Activated CD8-positive, alpha-beta memory T cell treated with anti-CD3 and anti-CD28 coated beads for 1 hour (primary cell): ENCODE data around the gene PNLDC1.
A peak's percentile ranks its signal among the peaks of the same experiment; 100 is the strongest.

Experiments
- DNase-seq, 2 donors: peaks; one replicate each; pipeline ENCODE4 v3.0.0-alpha.2; 2020; ENCODE audit warnings: low read depth in 1 of 2; ENCODE audit errors: extremely low read depth in 1 of 2

The PNLDC1 gene, protein sequence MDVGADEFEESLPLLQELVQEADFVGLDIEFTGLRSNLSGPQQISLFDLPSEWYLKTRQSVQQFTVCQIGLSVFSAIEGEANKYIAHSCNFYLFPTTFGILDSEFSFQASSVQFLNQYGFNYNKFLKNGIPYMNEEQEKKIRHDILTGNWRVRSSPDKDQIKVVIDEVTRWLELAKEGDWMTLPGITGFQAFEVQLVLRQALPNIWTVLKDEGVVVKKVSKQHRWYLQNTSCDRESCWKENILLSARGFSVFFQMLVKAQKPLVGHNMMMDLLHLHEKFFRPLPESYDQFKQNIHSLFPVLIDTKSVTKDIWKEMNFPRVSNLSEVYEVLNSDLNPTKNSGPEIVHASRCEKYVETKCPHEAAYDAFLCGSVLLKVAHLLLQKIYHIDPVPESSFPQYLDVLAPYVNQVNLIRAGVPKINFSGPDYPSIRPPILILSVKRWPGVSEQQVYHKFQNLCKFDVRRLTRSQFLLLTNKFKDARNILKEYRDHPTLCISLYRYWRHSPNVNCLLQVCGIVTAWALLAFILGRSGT

DNA sequence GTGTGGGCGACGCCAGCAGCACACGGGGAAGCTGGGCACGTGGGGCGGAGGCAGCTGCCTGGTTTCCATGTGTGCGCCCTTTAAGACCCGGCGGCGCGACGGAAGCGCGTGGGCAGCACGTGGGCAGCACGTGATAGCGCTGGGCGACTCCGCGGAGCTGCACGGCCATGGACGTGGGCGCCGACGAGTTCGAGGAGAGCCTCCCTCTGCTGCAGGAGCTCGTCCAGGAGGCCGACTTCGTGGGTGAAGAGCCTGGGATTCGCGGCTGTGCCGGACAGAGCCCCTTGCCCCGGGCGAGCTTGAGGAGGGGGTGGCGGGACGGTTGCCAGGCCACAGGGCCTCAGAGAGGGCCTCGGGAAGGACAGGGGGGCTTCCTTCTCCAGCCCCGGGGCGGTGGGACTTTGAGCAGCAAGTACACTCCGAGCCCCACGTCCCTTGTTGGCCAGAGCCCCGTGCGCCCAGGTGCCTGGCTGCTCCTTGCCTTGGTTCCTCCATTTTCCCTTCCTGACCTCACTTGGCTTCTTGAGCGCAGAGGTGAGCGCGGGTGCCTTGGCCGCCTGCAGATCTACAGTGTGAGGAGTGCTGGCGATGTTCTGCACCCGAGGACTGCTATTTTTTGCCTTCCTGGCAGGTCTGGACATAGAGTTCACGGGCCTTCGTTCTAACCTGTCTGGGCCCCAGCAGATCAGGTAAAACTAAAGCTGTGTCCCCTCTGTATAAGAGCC lies at the start of gene PNLDC1:
TSS of gene PNLDC1 (plus strand) at position 136 of the 725 bp plus-strand sequence. CDS start at position 168, 32 bp downstream.
- no peak for DNase-seq

DNA sequence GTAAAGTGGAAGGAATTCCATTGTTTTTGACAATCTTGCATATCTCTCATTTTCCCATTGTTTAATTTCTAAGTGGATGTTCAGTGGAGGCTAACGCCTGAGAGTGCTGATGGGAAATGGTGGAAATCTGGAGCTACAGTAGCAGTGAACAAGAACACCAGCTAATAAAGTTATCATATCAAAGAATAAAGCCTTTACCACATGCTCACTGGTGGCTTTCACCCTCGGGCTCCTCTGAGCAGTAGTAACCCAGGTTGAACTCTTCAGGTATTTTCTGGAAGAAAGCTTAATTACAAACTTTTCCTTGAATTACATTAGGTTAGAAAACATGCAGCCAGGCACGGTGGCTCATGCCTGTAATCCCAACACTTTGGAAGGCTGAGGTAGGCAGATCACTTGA lies 48.6 kb upstream of the PNLDC1 start:
- no peak for DNase-seq

DNA sequence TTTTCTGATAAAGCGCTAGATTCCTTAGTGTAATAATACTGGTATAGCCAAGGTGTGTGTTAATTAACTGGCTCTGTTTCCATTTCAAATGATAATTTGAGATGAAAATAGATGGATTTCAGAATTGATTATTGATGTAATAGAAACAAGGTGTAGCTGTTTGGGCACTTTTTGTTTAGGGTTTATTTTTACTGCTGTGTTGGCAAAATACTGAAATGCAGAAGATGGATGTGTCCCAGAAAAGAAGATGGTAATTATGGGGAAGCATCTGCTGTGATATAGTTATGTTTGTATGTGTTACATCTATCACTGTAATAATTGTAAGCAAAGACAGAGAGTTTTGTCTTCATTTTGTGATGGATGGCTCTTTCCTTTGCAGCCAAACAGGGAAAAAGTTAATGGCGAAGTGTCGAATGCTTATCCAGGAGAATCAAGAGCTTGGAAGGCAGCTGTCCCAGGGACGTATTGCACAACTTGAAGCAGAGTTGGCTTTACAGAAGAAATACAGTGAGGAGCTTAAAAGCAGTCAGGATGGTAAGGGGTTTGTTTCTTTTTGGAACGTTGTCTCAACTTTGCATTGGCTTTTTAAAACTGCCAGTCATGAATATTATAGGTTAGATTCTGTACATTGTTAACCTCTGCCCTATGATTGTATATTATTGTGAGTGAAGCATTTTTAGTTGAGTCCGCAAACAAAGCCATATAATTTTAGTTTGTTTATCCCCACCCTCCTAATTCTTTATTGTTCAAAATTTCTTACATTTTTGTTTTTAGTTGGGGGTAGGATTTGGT lies 46.8 kb upstream of the PNLDC1 start:
- no peak for DNase-seq

DNA sequence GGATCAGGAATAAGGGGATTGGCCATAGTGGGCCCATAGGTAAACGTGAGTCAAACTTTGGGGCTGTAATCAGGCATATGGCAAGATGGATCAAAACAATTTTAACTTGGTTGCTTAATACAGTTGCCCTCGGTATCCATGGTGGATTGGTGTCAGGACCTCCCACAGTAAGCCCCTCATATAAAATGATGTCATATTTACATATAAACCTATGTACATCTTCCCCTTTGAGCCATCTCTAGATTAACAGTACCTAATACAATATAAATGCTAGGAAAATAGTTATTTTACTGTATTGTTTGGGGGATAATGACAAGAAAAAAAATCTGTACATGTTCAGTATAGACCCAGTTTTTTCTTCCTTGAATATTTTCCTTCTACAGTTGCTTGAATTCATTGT lies 45.7 kb upstream of the PNLDC1 start:
- DNase-seq = no peak

DNA sequence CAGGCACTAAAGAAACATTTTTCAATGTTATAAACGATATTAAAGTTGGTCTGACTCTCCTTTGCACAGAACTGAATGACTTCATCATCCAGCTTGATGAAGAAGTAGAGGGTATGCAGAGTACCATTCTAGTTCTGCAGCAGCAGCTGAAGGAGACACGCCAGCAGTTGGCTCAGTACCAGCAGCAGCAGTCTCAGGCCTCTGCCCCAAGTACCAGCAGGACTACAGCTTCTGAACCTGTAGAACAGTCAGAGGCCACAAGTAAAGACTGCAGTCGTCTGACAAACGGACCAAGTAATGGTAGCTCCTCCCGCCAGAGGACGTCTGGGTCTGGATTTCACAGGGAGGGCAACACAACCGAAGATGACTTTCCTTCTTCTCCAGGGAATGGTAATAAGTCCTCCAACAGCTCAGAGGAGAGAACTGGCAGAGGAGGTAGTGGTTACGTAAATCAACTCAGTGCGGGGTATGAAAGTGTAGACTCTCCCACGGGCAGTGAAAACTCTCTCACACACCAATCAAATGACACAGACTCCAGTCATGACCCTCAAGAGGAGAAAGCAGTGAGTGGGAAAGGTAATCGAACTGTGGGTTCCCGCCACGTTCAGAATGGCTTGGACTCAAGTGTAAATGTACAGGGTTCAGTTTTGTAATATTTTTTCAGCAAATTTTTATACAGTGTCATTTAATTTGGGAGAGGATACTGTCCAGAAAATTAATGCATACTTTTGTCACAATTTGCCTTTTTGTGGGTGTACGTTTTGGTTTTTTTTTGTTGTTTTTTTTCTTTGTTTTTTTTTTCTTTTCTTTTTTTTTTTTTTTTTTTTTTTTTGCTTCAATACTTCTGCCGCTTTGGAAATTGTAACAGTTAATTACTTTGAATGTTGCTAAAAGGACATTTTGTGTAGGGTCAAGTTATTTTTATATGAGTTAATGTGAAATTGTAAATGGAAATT lies 44.8 kb upstream of the PNLDC1 start:
- DNase-seq = no peak

DNA sequence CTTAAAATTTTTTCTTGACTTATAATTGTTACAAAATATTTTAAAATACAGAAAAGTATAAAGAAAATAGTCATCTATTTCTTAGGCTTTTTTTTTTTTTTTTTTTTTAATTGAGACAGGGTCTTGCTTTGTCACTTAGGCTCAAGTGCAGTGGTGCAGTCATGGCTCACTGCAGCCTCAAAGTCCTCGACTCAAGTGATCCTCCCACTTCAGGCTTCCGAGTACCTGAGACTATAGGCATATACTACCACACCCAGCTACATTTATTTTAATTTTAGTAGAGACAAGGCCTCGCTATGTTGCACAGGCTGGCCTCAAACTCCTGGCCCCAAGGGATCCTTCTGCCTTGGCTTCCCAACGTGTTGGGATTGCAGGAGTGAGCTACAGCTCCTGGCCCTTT lies 43.6 kb upstream of the PNLDC1 start:
- DNase-seq = no peak

DNA sequence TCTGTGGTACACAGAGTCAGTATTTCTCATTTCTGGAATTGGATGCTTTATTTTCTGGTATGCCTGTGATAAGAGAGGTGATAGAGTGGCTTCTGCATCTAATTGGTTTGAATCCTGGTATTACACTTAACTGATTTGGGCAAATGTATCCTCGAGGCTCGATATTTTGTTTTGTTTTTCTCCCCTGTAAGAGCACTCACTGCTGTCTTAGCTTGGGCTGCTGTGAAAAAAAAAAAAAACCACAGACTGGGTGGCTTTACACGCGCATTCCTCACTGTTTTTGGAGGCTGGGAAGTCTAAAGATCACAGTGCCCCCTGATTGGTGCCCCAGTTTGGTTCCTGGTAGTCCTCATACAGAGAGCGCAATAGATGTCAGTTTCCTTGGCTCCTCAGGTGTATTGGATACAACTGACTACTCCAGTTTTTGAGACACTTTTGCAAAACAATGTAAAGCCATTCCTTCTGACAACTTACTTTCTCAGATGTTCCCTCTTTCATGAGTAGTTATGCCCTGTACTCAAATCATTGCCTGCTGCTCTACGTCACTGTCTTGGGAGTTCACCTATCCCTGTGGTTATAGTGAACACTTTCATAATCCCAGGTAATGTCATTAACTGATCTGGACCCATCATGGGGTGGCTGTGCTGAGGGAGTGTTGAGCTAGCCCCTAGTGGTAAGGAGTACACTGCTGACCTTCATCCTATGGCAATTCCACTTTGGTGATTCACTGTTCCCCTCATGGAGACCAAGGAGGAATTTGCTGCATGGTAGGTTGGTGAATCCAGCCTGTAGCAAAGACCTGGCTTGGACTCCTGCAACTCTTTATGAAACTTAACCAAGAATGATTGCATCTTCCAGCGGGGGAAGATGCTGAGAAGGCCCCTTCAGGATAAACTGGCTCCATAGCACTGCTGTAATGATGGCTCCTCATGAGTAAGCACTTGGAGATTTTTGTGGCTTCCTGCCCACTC lies 41.8 kb upstream of the PNLDC1 start:
- DNase-seq = no peak

DNA sequence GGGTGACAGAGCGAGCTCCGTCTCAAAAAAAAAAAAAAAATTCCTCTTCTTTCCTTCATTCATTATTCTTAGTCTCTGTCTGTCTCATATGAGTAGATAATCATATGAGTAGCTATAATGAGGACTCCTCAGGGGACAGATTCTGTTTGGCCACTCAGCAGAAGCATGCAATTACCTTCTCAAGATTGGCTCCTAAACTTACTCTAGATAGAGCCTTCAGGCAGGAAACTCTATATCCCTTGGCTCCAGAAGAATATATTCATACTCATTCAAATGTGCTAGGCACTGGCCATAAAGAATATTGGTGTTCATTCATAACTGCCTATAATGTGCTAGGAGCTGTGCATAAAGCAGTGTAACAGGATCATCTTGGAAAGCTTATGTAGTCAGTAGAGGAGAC lies 40.4 kb upstream of the PNLDC1 start:
- no peak for DNase-seq

DNA sequence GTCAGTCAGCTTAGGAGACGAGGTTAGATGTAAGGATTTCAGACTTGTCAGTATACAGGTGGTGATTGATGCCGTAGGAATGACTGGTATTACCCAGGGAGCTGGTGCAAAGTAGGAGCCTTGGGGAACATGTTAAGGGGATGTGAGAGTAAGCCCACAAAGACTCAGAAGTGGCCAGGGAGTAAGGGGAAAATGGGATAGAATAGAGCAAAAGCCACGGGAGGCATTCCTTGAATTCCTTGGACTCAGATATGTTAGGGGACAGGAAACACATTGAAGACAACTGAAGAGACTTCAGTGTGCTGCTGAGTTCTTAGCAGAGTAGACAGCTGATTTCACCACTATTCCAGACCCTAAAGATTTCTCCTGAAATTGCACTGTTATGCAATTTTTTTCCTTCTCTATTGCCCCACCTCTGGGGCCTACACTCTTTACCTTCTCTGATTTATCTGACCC lies 39.4 kb upstream of the PNLDC1 start:
- no peak for DNase-seq

DNA sequence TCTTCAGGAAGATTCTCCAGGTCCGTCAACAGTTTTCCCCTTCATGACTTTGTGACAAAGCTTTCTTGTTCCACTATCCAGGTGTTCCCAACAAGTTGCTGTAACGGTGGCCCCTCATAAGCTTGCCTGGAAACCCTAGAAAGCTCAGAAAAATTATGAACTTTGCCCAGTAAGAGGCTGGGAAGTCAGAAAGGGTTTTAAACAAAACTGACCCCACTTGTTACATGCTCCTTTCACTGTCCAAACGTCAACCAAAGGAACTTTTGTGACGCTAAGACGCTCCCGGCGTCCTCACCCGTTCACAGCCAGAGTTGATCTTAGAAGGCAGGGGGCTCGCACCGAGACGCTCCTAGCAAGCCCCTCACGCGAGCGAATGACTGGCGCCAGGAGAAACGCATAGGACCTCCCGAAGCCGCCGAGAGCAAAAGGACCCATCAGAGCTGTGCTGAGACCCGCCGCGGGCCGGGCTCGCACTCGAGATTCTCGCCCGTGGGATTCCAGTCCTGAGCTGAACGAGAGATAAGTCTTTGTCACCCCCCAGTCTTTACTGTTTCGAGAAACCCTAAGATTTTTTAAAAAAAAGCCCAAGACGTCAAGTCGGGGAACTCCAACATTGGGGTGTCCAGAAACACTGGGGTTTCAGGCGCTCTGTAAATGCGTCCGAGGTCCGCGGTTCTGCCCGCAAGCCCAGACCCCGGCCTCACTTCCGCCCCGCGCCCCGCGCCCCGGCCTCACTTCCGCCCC lies 38.8 kb upstream of the PNLDC1 start:
- peak in 1 of 2 donors; percentile 13 for DNase-seq

DNA sequence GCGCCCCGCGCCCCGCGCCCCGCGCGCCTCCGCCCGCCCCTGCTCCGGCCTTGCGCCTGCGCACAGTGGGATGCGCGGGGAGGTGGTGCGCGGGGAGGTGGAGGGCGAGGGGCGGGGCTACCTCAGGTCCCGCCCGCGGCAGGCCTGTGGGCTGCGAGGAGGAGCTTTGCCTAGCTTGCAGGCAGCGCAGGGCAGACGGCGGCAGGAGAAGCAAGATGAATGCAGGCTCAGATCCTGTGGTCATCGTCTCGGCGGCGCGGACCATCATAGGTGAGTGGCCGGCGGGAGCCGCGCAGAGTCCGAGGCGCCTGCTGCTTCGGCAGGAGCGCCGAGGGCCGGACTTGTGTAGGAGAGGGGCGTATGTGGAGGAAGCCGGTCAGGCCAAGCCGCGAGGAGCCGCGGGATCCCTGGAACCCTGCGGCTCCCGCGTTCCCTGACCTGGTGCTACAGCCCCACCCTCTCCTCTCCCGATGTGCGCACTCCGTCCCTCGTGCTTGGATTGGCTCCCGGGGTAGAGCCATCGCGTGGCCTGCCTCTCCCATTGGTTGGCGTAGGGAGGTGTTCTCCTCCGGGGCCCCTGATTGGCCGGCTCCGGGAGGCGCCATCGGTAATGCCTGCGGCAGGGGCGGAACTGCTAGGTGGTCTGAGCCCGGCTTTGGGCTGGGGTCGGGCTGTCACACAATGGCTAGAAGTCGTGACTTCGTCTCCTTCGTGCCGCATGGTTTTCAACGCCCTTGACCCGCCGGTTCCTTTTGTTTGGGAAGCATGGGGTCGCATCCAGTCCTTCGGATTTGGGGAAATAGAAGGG lies 38.0 kb upstream of the PNLDC1 start, which contains the start of gene ACAT2:
TSS of gene ACAT2 (plus strand) at position 173 of the 808 bp plus-strand sequence. CDS start at position 216, 43 bp downstream.
- DNase-seq = peak; percentile 78 to 84

DNA sequence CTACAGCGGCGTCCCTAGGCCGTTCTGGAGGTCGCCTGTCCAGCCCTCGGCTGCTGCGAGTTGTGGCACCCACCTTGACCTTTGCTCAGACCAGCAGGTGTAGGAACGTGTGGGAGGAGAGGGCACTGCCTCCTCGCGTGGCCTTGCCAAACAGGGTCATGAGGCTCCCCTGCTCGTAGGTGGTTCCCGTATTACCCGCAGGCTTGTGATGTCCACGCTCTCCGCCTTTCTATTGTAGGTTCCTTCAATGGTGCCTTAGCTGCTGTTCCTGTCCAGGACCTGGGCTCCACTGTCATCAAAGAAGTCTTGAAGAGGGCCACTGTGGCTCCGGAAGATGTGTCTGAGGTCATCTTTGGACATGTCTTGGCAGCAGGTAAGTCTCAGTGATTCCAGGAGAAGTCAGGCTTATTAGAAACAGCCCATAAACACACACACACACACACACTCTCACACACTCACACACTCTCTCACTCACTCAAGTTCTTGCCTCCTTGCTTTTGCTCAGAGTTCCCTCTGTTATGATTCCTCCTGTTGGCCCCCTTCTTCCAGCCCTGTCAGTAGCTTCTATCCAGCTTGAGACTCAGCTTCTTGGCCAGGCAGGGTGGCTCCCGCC lies 37.3 kb upstream of the PNLDC1 start:
- DNase-seq = no peak

DNA sequence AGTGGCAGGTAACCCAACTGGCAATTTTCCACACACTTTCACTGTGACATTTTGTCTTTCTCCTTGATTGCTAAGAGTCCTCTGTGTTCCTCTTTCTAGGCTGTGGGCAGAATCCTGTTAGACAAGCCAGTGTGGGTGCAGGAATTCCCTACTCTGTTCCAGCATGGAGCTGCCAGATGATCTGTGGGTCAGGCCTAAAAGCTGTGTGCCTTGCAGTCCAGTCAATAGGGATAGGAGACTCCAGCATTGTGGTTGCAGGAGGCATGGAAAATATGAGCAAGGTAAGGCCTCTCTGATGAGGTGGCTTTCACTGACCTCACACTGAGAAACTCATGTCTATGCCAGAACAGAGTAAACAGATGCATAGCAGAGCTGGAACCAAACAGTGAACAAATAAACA lies 33.2 kb upstream of the PNLDC1 start:
- DNase-seq = no peak

DNA sequence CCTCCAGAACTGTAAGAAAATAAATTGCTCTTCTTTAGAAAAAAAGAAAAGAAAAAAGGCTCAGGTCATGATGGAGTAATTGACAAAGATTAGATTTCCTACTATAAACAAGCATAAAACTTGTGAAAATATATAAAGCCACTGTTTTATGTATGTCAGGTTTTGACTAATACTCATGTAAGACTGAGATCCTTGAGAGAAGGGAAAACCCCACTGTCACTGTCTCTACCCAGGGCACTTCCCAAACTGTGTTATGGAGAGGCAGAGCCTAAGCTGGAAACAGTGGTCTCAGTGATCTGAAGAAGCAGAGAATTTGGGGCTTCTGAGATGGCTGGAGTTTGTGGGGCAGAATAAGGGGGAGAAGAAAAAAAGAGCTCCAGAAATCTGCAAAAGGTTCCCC lies 30.6 kb upstream of the PNLDC1 start:
- DNase-seq = no peak

DNA sequence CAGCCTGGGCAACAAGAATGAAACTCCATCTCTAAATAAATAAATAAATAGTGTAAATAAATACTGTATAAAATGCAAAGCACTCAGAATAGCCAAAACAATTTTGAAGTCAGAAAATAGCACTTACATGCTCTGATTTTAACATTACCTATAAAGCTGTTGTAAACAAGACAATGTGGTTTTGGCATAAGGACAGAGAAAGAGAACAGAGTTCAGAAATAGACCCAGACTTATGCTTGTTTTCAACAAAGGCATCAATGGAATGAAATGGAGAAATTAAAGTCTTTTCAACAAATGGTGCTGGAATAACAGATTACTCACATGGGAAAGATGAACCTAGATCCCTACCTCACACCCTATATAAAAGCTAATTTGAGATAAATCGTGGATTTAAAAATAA lies 27.9 kb upstream of the PNLDC1 start:
- no peak for DNase-seq

DNA sequence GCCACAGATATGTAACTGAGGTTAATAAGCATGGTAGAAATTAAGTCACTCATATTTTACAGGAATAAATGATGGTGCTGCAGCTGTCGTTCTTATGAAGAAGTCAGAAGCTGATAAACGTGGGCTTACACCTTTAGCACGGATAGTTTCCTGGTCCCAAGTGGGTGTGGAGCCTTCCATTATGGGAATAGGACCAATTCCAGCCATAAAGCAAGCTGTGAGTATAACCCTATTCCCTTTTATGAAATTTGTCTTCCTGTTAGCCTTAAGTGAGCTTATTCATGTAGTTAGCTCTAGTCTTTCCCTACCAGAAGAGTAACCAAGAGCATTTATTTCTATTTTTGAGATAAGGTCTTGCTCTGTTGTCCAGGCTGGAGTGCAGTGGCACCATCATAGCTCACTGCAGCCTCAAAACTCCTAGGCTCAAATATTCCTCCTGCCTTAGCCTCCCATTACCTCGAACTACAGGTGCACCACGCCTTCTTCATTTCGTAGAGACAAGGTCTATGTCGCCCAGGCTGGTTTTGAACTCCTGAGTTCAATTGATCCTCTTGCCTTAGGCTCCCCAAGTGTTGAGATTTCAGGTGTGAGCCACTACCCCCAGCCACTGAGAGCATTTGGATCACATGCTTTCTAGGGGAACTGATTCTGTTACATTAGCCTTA lies 22.7 kb upstream of the PNLDC1 start:
- no peak for DNase-seq
